ENCODE data around the gene SCYL1.
"Not testable (repeated sequence)": the region's sequence is repeated elsewhere in the genome, so short reads cannot be mapped to it uniquely, and the experiment has no call there.

Gene SCYL1

GRCh38 chr11:65502555-65503367 is 22.1 kb upstream of the SCYL1 start:
- Histone ChIP-seq H3K27me3 (ENCODE audit: control insufficient read depth in 1 of 2, insufficient read depth in 2 of 2, low read length in 2 of 2) (no peaks in the 10 kb centered on the region), H3K4me3 (ENCODE audit: low read depth in 1 of 2, low read length in 2 of 2) (peak overlapping the region; percentile 97), H3K4me1 (ENCODE audit: insufficient read depth, low read length) (peaks cover 34% of the 10 kb centered on the region), H3K27ac (ENCODE audit: low read depth, low read length) (peak overlapping the region; percentile 98), H3K9ac (ENCODE audit: low read length) (peak overlapping the region; percentile 100), H3K9me3 (ENCODE audit: low read length) (no peaks in the 10 kb centered on the region), H3K36me3 (ENCODE audit: insufficient read depth, low read length) (peaks cover 61% of the 10 kb centered on the region)

DNA sequence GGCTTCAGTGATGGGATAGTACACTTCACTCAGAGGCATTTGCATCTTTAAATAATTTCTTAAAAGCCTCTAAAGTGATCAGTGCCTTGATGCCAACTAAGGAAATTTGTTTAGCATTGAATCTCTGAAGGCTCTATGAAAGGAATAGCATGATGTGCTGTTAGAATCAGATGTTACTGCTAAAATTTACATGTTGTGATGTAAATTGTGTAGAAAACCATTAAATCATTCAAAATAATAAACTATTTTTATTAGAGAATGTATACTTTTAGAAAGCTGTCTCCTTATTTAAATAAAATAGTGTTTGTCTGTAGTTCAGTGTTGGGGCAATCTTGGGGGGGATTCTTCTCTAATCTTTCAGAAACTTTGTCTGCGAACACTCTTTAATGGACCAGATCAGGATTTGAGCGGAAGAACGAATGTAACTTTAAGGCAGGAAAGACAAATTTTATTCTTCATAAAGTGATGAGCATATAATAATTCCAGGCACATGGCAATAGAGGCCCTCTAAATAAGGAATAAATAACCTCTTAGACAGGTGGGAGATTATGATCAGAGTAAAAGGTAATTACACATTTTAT is 21.4 kb upstream of the SCYL1 start:
- H3K4me1 ChIP-seq (ENCODE audit: insufficient read depth, low read length), result peaks cover 34% of the 10 kb centered on the region
- H3K36me3 ChIP-seq (ENCODE audit: insufficient read depth, low read length), result peaks cover 61% of the 10 kb centered on the region
- H3K9me3 ChIP-seq (ENCODE audit: low read length), result no peaks in the 10 kb centered on the region
- no peaks in the 10 kb centered on the region for H3K27me3 ChIP-seq (ENCODE audit: control insufficient read depth in 1 of 2, insufficient read depth in 2 of 2, low read length in 2 of 2)
- peak overlapping the region; percentile 97 for H3K4me3 ChIP-seq (ENCODE audit: low read depth in 1 of 2, low read length in 2 of 2)
- peak overlapping the region; percentile 100 for H3K9ac ChIP-seq (ENCODE audit: low read length)
- peak overlapping the region; percentile 91 for H3K27ac ChIP-seq (ENCODE audit: low read depth, low read length)

DNA sequence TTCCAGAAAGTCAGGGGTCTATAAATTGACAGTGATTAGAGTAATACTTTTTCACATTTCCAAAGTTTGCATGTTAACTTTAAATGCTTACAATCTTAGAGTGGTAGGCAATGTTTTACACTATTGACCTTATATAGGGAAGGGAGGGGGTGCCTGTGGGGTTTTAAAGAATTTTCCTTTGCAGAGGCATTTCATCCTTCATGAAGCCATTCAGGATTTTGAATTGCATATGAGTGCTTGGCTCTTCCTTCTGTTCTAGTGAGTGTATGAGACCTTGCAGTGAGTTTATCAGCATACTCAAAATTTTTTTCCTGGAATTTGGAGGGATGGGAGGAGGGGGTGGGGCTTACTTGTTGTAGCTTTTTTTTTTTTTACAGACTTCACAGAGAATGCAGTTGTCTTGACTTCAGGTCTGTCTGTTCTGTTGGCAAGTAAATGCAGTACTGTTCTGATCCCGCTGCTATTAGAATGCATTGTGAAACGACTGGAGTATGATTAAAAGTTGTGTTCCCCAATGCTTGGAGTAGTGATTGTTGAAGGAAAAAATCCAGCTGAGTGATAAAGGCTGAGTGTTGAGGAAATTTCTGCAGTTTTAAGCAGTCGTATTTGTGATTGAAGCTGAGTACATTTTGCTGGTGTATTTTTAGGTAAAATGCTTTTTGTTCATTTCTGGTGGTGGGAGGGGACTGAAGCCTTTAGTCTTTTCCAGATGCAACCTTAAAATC is 20.8 kb upstream of the SCYL1 start:
- peak overlapping the region; percentile 100 for H3K9ac ChIP-seq (ENCODE audit: low read length)
- peaks cover 61% of the 10 kb centered on the region for H3K36me3 ChIP-seq (ENCODE audit: insufficient read depth, low read length)
- H3K9me3 ChIP-seq (ENCODE audit: low read length), result no peaks in the 10 kb centered on the region
- H3K4me3 ChIP-seq (ENCODE audit: low read depth in 1 of 2, low read length in 2 of 2), result peak overlapping the region; percentile 97
- H3K4me1 ChIP-seq (ENCODE audit: insufficient read depth, low read length), result peaks cover 34% of the 10 kb centered on the region
- H3K27ac ChIP-seq (ENCODE audit: low read depth, low read length), result peak overlapping the region; percentile 91
- no peaks in the 10 kb centered on the region for H3K27me3 ChIP-seq (ENCODE audit: control insufficient read depth in 1 of 2, insufficient read depth in 2 of 2, low read length in 2 of 2)

DNA sequence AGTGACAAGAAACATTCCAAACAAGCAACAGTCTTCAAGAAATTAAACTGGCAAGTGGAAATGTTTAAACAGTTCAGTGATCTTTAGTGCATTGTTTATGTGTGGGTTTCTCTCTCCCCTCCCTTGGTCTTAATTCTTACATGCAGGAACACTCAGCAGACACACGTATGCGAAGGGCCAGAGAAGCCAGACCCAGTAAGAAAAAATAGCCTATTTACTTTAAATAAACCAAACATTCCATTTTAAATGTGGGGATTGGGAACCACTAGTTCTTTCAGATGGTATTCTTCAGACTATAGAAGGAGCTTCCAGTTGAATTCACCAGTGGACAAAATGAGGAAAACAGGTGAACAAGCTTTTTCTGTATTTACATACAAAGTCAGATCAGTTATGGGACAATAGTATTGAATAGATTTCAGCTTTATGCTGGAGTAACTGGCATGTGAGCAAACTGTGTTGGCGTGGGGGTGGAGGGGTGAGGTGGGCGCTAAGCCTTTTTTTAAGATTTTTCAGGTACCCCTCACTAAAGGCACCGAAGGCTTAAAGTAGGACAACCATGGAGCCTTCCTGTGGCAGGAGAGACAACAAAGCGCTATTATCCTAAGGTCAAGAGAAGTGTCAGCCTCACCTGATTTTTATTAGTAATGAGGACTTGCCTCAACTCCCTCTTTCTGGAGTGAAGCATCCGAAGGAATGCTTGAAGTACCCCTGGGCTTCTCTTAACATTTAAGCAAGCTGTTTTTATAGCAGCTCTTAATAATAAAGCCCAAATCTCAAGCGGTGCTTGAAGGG is 20.0 kb upstream of the SCYL1 start:
- no peaks in the 10 kb centered on the region for H3K9me3 ChIP-seq (ENCODE audit: low read length)
- H3K27ac ChIP-seq (ENCODE audit: low read depth, low read length), result peak overlapping the region; percentile 91
- H3K9ac ChIP-seq (ENCODE audit: low read length), result peak overlapping the region; percentile 100
- H3K27me3 ChIP-seq (ENCODE audit: control insufficient read depth in 1 of 2, insufficient read depth in 2 of 2, low read length in 2 of 2), result no peaks in the 10 kb centered on the region
- H3K4me1 ChIP-seq (ENCODE audit: insufficient read depth, low read length), result peaks cover 34% of the 10 kb centered on the region
- peaks cover 61% of the 10 kb centered on the region for H3K36me3 ChIP-seq (ENCODE audit: insufficient read depth, low read length)
- H3K4me3 ChIP-seq (ENCODE audit: low read depth in 1 of 2, low read length in 2 of 2), result peak overlapping the region; percentile 97

DNA sequence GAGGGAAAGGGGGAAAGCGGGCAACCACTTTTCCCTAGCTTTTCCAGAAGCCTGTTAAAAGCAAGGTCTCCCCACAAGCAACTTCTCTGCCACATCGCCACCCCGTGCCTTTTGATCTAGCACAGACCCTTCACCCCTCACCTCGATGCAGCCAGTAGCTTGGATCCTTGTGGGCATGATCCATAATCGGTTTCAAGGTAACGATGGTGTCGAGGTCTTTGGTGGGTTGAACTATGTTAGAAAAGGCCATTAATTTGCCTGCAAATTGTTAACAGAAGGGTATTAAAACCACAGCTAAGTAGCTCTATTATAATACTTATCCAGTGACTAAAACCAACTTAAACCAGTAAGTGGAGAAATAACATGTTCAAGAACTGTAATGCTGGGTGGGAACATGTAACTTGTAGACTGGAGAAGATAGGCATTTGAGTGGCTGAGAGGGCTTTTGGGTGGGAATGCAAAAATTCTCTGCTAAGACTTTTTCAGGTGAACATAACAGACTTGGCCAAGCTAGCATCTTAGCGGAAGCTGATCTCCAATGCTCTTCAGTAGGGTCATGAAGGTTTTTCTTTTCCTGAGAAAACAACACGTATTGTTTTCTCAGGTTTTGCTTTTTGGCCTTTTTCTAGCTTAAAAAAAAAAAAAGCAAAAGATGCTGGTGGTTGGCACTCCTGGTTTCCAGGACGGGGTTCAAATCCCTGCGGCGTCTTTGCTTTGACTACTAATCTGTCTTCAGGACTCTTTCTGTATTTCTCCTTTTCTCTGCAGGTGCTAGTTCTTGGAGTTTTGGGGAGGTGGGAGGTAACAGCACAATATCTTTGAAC is 19.2 kb upstream of the SCYL1 start:
- Histone ChIP-seq H3K27ac (ENCODE audit: low read depth, low read length) (peak overlapping the region; percentile 91), H3K36me3 (ENCODE audit: insufficient read depth, low read length) (peaks cover 59% of the 10 kb centered on the region), H3K4me3 (ENCODE audit: low read depth in 1 of 2, low read length in 2 of 2) (peak overlapping the region; percentile 97), H3K9me3 (ENCODE audit: low read length) (no peaks in the 10 kb centered on the region), H3K27me3 (ENCODE audit: control insufficient read depth in 1 of 2, insufficient read depth in 2 of 2, low read length in 2 of 2) (no peaks in the 10 kb centered on the region), H3K9ac (ENCODE audit: low read length) (peak overlapping the region; percentile 100), H3K4me1 (ENCODE audit: insufficient read depth, low read length) (peaks cover 34% of the 10 kb centered on the region)

GRCh38 chr11:65506290-65506771 is 18.6 kb upstream of the SCYL1 start:
- Histone ChIP-seq H3K27me3 (ENCODE audit: control insufficient read depth in 1 of 2, insufficient read depth in 2 of 2, low read length in 2 of 2) (no peaks in the 10 kb centered on the region), H3K27ac (ENCODE audit: low read depth, low read length) (peak overlapping the region; percentile 91), H3K36me3 (ENCODE audit: insufficient read depth, low read length) (peaks cover 53% of the 10 kb centered on the region), H3K9me3 (ENCODE audit: low read length) (no peaks in the 10 kb centered on the region), H3K4me1 (ENCODE audit: insufficient read depth, low read length) (peaks cover 34% of the 10 kb centered on the region), H3K9ac (ENCODE audit: low read length) (peak overlapping the region; percentile 100), H3K4me3 (ENCODE audit: low read depth in 1 of 2, low read length in 2 of 2) (peak overlapping the region; percentile 97)

- peaks cover 34% of the 10 kb centered on the region for H3K4me1 ChIP-seq (ENCODE audit: insufficient read depth, low read length)
- peak overlapping the region in 1 of 2 donors; percentile 97 for H3K4me3 ChIP-seq (ENCODE audit: low read depth in 1 of 2, low read length in 2 of 2)
- no peaks in the 10 kb centered on the region for H3K27me3 ChIP-seq (ENCODE audit: control insufficient read depth in 1 of 2, insufficient read depth in 2 of 2, low read length in 2 of 2)
- H3K27ac ChIP-seq (ENCODE audit: low read depth, low read length), result peak overlapping the region; percentile 91
- H3K36me3 ChIP-seq (ENCODE audit: insufficient read depth, low read length), result peaks cover 47% of the 10 kb centered on the region
- H3K9me3 ChIP-seq (ENCODE audit: low read length), result no peaks in the 10 kb centered on the region
- H3K9ac ChIP-seq (ENCODE audit: low read length), result peak overlapping the region; percentile 100
These were observed 17.9 kb upstream of the SCYL1 start for GRCh38 chr11:65506772-65507505.

- not testable (repeated sequence) for H3K27ac ChIP-seq (ENCODE audit: low read depth, low read length); H3K4me1 ChIP-seq (ENCODE audit: insufficient read depth, low read length); H3K9ac ChIP-seq (ENCODE audit: low read length); H3K27me3 ChIP-seq (ENCODE audit: control insufficient read depth in 1 of 2, insufficient read depth in 2 of 2, low read length in 2 of 2); H3K4me3 ChIP-seq (ENCODE audit: low read depth in 1 of 2, low read length in 2 of 2); H3K9me3 ChIP-seq (ENCODE audit: low read length); H3K36me3 ChIP-seq (ENCODE audit: insufficient read depth, low read length)
These were observed 12.6 kb upstream of the SCYL1 start for GRCh38 chr11:65512311-65512710.

DNA sequence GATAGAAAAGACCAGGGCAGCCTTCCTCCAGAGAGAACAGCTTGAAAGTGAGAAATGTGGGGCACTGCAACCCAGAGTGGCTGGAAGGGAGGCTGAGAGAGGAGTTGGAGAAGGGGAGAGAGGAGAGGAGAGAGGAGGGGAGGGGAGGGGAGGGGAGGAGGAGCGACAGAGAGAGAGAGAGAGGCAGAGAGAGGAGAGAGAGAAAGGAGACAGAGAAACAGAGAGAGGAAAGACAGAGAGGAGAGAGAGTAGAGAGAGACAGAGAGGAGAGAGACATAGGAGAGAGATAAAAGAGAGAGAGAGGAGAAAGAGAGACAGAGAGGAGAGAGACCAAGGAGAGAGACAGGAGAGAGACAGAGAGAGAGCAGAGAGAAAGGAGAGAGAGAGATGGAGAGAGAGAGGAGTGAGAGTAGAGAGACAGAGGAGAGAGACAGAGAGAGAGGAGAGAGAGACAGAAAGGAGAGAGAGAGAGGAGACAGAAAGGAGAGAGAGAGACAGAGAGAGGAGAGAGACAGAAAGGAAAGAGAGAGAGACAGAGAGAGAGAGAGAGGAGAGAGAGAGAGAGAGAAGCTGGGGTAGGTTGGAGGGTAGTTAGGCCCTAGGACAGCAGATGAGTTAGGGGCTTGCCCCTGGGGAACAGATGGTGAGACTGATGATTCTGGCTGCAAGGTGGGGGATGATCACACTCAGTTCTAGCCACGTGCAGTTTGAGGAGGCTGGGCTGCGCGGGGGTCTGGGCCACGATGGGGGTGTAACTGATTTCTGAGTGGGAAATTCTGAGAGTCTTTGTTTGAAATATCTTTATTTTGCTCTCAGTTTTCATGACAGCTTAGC is 8.5 kb upstream of the SCYL1 start:
- no peak overlapping the region for H3K9ac ChIP-seq (ENCODE audit: low read length)
- H3K4me1 ChIP-seq (ENCODE audit: insufficient read depth, low read length), result no peaks in the 10 kb centered on the region
- no peaks in the 10 kb centered on the region for H3K27me3 ChIP-seq (ENCODE audit: control insufficient read depth in 1 of 2, insufficient read depth in 2 of 2, low read length in 2 of 2)
- no peak overlapping the region for H3K27ac ChIP-seq (ENCODE audit: low read depth, low read length)
- H3K36me3 ChIP-seq (ENCODE audit: insufficient read depth, low read length), result no peaks in the 10 kb centered on the region
- H3K4me3 ChIP-seq (ENCODE audit: low read depth in 1 of 2, low read length in 2 of 2), result no peak overlapping the region
- H3K9me3 ChIP-seq (ENCODE audit: low read length), result no peaks in the 10 kb centered on the region
